Heart right ventricle (tissue), 16 donors: Measurements from ENCODE around the gene CHST11. TPM values are rescaled to one million over a fixed set of nuclear protein-coding genes. Genes with fewer than 3 reads are reported as not detected.

ENCODE experiments used
- ATAC-seq, 8 donors: fragments of 200-7000 bp; cut with Tn5 transposase; one replicate each; pipeline ENCODE4 v1.9.1; 2020; ENCODE audit warnings: mild to moderate bottlenecking in 8 of 8, moderate library complexity in 8 of 8, moderate number of reproducible peaks in 1 of 8
- DNase-seq, 2 donors: peaks; one replicate each; pipeline ENCODE4 v3.0.0-alpha.2; 2020
- H3K27ac ChIP-seq, 10 donors: fragments of 200-600 bp; sonication (generic) in 2 of 10; one replicate each; pipeline versions ENCODE4 v1.5.0 to v1.8.0; 2020 to 2022; ENCODE audit warnings: mild to moderate bottlenecking in 3 of 10
- H3K27me3 ChIP-seq, 7 donors: fragments of 200-600 bp; one replicate each; pipeline ENCODE4 v1.8.0; 2021 to 2022; ENCODE audit warnings: mild to moderate bottlenecking in 2 of 7
- H3K36me3 ChIP-seq, 9 donors: fragments of 200-600 bp; sonication (generic) in 1 of 9; one replicate each; pipeline versions ENCODE4 v1.5.0 to v1.8.0; 2020 to 2022; ENCODE audit warnings: mild to moderate bottlenecking in 2 of 9
- H3K4me1 ChIP-seq, 9 donors: fragments of 200-600 bp; sonication (generic) in 1 of 9; one replicate each; pipeline versions ENCODE4 v1.5.0 to v1.8.0; 2020 to 2022; ENCODE audit warnings: mild to moderate bottlenecking in 4 of 9
- H3K4me3 ChIP-seq, 10 donors: fragments of 200-600 bp; sonication (generic) in 2 of 10; one replicate each; pipeline versions ENCODE4 v1.5.0 to v1.8.0; 2020 to 2022; ENCODE audit warnings: mild to moderate bottlenecking in 7 of 10, moderate library complexity in 2 of 10
- H3K9me3 ChIP-seq, 11 donors: fragments of 200-600 bp in 10 of 11; sonication (generic) in 2 of 11; one replicate each; pipeline versions ENCODE4 v1.5.0 to v1.8.0; 2013 to 2022; ENCODE audit warnings: mild to moderate bottlenecking in 2 of 11, control low read depth in 1 of 11, moderate library complexity in 1 of 11
- WGBS, 2 donors: extraction: QIAGEN DNeasy Blood & Tissue Kit; methylation state at CpG; one replicate each; pipeline ENCODE4 v1.1.7; 2013; ENCODE audit warnings: inconsistent platforms in 1 of 2; 5-methylcytosine and 5-hydroxymethylcytosine counted together
- intact Hi-C, 10 donors: fragments of 100-400 bp; cut with DNase I; formaldehyde crosslinking; loops; one replicate each; pipeline versions ENCODE4 v1.11.1 to v1.14.2; 2022
- polyA plus RNA-seq, 2 donors: library from polyadenylated mRNA; stranded (reverse); fragments of 200-250 nt; gene quantifications; one replicate each; pipeline ENCODE4 v1.2.3, GENCODE V29; 2013
- total RNA-seq, 10 donors: library from RNA; stranded (reverse); fragmentation: NEBNext Ultra II Directional in 3 of 10; extraction: Animal tissue kit (Norgen Biotek cat#: 25700) in 3 of 10; gene quantifications; one replicate each; pipeline versions ENCODE4 v1.2.1 to v1.2.4, GENCODE V29; 2021 to 2023
- TF ChIP-seq, protein P1 (sequence below), 9 donors: fragments of 200-600 bp; sonication (generic) in 2 of 9; IDR thresholded peaks; one replicate each; pipeline versions ENCODE4 v1.5.0 to v1.8.0; 2021 to 2022; ENCODE audit warnings: antibody characterized with exemption in 9 of 9, mild to moderate bottlenecking in 5 of 9, moderate library complexity in 1 of 9
- donor health status: Arrhythmogenic right ventricular cardiomyopathy.
- donor health status: ischemic (EF 13 %, LVEDD 7.1; RV severe dilation, severe dysfunction).
- donor health status: healthy with polysubstance abuse.
- donor health status: DM: no; HTN: yes; CAD: no.
- donor health status: DM: no; HTN: no; CAD: no.
- donor health status: ischemic (EF 25% LVEDD 6.9; RV normal size, moderate dysfunction).
- donor health status: ischemic (EF 25% LVEDD 5.7; RV mildly dilated, moderate dysfunction).
- donor health status: healthy.
- donor health status: DM: yes; HTN: yes; CAD: no.
- donor health status: Ischemic cardiomyopathy.
- donor health status: ischemic (EF 35%, LVEDD 5.7; RV mildly dilated, moderate dysfunction).
- donor health status: nonischemic (EF 11% LVEDD 7.7; RV severe dilation, severe dysfunction).
- donor health status: DM: yes; HTN: yes; CAD: no.
- donor health status: PGD.
- donor health status: ischemic (EF 29% LVEDD 5.4; RV normal size, mild dysfunction).
- donor health status: nonischemic (EF 23%, LVEDD 6.1; RV moderate dilation, normal function).

The CHST11 gene
- total and polyA plus RNA-seq, 12 donors, result 1.1 to 12.7 (median 4.3) TPM

DNA sequence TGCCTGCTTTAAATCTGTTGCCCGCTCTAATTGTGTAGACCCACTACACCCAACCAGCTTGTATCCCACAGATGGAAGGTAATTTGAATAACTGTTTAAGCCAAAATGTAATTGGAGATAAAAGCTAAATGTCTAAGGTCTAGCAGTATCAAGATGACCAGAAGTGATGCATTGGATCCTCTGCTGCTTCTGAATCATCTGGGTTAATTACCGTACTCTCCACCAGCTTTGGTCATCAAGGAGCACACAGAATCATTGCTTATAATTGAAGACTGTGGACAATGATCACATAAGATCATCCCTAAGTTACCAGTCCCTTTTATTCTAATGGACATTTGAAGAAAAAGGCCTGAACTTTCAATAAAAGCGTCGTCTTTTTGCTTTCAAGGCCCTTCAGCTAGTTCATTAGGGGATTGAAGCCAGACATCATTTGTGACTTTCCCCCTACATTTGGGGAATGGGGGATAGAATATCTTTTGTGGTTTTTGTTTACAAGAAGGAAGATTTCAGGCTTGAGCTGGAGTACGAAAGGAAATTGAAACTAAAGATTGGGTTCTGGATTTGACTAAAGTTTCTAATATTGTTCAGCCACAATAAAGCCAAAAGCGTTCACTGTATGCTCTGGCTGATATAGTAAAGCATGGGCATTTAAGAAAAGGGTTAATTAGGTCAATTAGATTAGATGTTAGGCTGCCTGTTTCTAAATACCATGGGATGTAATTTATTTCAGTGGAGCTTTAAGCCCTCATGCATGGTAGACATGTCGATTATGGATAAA is 123.2 kb downstream of the CHST11 start:
- TF ChIP-seq, protein P1, sequence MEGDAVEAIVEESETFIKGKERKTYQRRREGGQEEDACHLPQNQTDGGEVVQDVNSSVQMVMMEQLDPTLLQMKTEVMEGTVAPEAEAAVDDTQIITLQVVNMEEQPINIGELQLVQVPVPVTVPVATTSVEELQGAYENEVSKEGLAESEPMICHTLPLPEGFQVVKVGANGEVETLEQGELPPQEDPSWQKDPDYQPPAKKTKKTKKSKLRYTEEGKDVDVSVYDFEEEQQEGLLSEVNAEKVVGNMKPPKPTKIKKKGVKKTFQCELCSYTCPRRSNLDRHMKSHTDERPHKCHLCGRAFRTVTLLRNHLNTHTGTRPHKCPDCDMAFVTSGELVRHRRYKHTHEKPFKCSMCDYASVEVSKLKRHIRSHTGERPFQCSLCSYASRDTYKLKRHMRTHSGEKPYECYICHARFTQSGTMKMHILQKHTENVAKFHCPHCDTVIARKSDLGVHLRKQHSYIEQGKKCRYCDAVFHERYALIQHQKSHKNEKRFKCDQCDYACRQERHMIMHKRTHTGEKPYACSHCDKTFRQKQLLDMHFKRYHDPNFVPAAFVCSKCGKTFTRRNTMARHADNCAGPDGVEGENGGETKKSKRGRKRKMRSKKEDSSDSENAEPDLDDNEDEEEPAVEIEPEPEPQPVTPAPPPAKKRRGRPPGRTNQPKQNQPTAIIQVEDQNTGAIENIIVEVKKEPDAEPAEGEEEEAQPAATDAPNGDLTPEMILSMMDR (IDR thresholded peaks at IDR 0.05), result no peak
- intact Hi-C loops, result no loop called here
- DNase-seq, result no peak
- Histone ChIP-seq H3K27me3 (no peaks in the 10 kb centered on the region), H3K27ac (no peak overlapping the region), H3K9me3 (no peaks in the 10 kb centered on the region), H3K36me3 (no peaks in the 10 kb centered on the region), H3K4me3 (no peak overlapping the region), H3K4me1 (peaks cover 0 to 60% (median 0%) of the 10 kb centered on the region in 9 donors)
- ATAC-seq, result no peak
- 76 to 79% methylated on average over 7 of the region's 7 CpGs for WGBS, 2 donors

DNA sequence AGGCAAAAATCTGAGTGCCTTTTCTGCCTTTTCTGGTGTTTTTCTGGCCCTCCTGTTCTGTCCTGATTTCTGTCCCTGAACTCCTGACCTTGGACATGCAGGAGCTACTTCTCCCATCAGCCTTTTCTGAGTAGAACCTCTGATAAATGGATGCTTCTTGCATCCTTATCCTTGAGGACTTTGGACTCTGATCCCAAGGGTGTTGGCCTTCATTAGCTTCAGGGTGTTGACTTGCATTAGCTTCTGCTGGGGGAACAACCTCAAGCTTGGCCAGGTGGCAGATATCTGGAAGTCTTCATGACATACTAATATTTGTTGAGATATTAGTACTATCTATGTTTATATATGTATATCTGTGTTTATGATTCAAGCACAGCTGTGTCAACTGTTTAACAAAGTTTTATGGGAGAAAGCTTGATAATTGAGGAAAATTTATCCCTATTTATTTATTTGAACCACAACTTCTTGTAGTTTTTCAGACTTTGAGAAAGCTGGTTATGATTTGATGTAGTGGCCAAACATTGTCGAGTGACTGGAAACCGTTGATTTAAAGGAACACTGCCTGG is 124.3 kb downstream of the CHST11 start:
- no peaks in the 10 kb centered on the region for H3K27me3 ChIP-seq
- ATAC-seq (no peak), DNase-seq (no peak)
- intact Hi-C loops, result no loop called here
- no peak overlapping the region for H3K27ac ChIP-seq
- no peaks in the 10 kb centered on the region for H3K9me3 ChIP-seq
- no peak overlapping the region for H3K4me3 ChIP-seq
- no peaks in the 10 kb centered on the region for H3K36me3 ChIP-seq
- H3K4me1 ChIP-seq, result peaks cover 0 to 52% (median 0%) of the 10 kb centered on the region in 9 donors
- TF ChIP-seq, protein P1 (IDR thresholded peaks at IDR 0.05), result no peak
- 53 to 65% methylated on average over 2 of the region's 2 CpGs for WGBS, 2 donors

DNA sequence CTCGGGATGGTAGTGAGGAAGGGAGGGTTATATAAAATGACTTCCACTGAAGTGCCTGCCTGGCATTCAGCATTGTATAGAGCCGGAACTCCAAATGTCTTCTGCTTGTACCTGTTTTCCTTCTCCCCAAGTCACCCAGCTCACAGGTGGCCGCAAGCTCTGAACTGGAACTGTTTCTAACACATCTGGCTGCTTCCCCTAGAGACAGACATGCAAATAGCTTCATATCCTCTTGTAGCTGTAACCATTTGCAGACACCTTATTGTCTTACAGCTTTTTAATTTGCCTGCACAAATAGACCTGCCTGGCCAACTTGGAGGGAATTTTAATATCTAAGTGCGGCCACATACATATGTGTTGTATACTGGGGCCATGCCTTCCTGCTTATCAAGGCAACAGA is 126.0 kb downstream of the CHST11 start:
- ATAC-seq, result no peak
- Histone ChIP-seq H3K27ac (no peak overlapping the region), H3K36me3 (no peaks in the 10 kb centered on the region), H3K4me1 (peaks cover 0 to 35% (median 0%) of the 10 kb centered on the region in 9 donors), H3K4me3 (no peak overlapping the region), H3K9me3 (no peaks in the 10 kb centered on the region), H3K27me3 (no peaks in the 10 kb centered on the region)
- DNase-seq, result no peak
- WGBS, 2 donors, result 95 to 99% methylated on average over 4 of the region's 4 CpGs
- TF ChIP-seq, protein P1 (IDR thresholded peaks at IDR 0.05), result no peak
- intact Hi-C loops, result no loop called here

DNA sequence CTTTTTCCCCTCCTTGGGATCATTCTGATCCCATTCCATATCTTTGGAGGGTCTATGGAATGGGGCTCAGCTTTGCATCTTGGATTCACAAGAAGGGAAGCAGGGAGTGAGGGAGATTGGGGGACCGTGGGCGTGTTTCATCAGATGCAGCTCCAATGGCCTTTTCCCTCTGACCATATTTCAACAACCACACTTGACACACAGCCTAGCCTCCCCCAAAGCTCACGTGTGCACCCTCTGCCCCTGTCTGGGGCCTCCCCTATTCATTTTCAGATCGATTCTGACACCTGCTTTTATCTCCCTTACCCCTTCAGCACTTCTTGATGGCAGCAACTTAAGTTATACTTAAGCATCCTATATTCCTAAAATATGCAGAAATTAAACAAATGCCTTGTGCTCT is 126.6 kb downstream of the CHST11 start:
- Histone ChIP-seq H3K36me3 (no peaks in the 10 kb centered on the region), H3K4me3 (no peak overlapping the region), H3K27ac (no peak overlapping the region), H3K9me3 (no peaks in the 10 kb centered on the region), H3K4me1 (peaks cover 0 to 34% (median 0%) of the 10 kb centered on the region in 9 donors), H3K27me3 (no peaks in the 10 kb centered on the region)
- no peak for DNase-seq
- WGBS, 2 donors, result 68 to 80% methylated on average over 4 of the region's 4 CpGs
- ATAC-seq, result no peak
- TF ChIP-seq, protein P1 (IDR thresholded peaks at IDR 0.05), result no peak
- intact Hi-C loops, result no loop called here
